GM23248 (cell line): ENCODE data around the gene RBM45. TPM values are rescaled to one million over a fixed set of nuclear protein-coding genes. Genes with fewer than 3 reads are reported as not detected.

Experiments
- DNase-seq: peaks from one replicate; pipeline ENCODE4 v3.0.0-alpha.2; 2015
- H2AFZ ChIP-seq: fragments of 200-600 bp; sonication (generic); 2 replicates; pipeline ENCODE4 v1.6.1; 2016; ENCODE audit warnings: antibody characterized with exemption
- H3F3A ChIP-seq: fragments of 200-600 bp; sonication (generic); 2 replicates; pipeline ENCODE4 v1.6.1; 2016; ENCODE audit warnings: mild to moderate bottlenecking, antibody characterized with exemption, mixed run types; ENCODE audit not compliant: insufficient read depth
- H3K27ac ChIP-seq: fragments of 200-600 bp; sonication (generic); 2 replicates; pipeline ENCODE4 v1.5.1; 2016; ENCODE audit warnings: mild to moderate bottlenecking
- H3K27me3 ChIP-seq: fragments of 200-600 bp; sonication (generic); replicated peaks from 2 replicates; pipeline ENCODE4 v1.6.1; 2016; ENCODE audit warnings: mild to moderate bottlenecking; ENCODE audit not compliant: insufficient read depth
- H3K36me3 ChIP-seq: fragments of 200-600 bp; sonication (generic); 2 replicates; pipeline ENCODE4 v1.6.1; 2016; ENCODE audit warnings: low read depth, mild to moderate bottlenecking
- H3K4me1 ChIP-seq: fragments of 200-600 bp; sonication (generic); 2 replicates; pipeline ENCODE4 v1.6.1; 2016; ENCODE audit warnings: mild to moderate bottlenecking; ENCODE audit not compliant: insufficient read depth
- H3K4me2 ChIP-seq: fragments of 200-600 bp; sonication (generic); one replicate; pipeline ENCODE4 v1.6.1; 2016; ENCODE audit warnings: mild to moderate bottlenecking; ENCODE audit not compliant: unreplicated experiment
- H3K4me3 ChIP-seq: fragments of 200-600 bp; sonication (generic); 2 replicates; pipeline ENCODE4 v1.5.1; 2016; ENCODE audit warnings: mild to moderate bottlenecking
- H3K79me2 ChIP-seq: fragments of 200-600 bp; sonication (generic); 2 replicates; pipeline ENCODE4 v1.6.1; 2016; ENCODE audit warnings: mild to moderate bottlenecking; ENCODE audit not compliant: insufficient read depth
- H3K9ac ChIP-seq: fragments of 200-600 bp; sonication (generic); 2 replicates; pipeline ENCODE4 v1.6.1; 2016; ENCODE audit warnings: mild to moderate bottlenecking
- H3K9me2 ChIP-seq: fragments of 200-600 bp; sonication (generic); 2 replicates; pipeline ENCODE4 v1.6.1; 2016; ENCODE audit warnings: mixed run types, mild to moderate bottlenecking, moderate library complexity; ENCODE audit not compliant: insufficient read depth
- H3K9me3 ChIP-seq: fragments of 200-600 bp; sonication (generic); one replicate; pipeline ENCODE4 v1.6.1; 2017; ENCODE audit warnings: low read depth
- H4K20me1 ChIP-seq: fragments of 200-600 bp; sonication (generic); 2 replicates; pipeline ENCODE4 v1.6.0; 2016; ENCODE audit not compliant: insufficient read depth
- EZH2 ChIP-seq: fragments of 200-600 bp; sonication (generic); IDR thresholded peaks from 2 replicates; pipeline ENCODE4 v1.6.1; 2018; ENCODE audit warnings: antibody characterized with exemption, mild to moderate bottlenecking; ENCODE audit not compliant: insufficient read depth, poor library complexity, severe bottlenecking
- EZH2phosphoT487 ChIP-seq: fragments of 200-600 bp; sonication (generic); IDR thresholded peaks from 2 replicates; pipeline ENCODE4 v1.6.1; 2018; ENCODE audit warnings: antibody characterized with exemption, moderate library complexity, mild to moderate bottlenecking, low read depth; ENCODE audit not compliant: insufficient read depth
- WGBS, 2 experiments: methylation state at CpG; one replicate each; pipeline ENCODE4 v1.1.6; 2015 to 2017; ENCODE audit warnings: low lambda C conversion rate in 2 of 2, low coverage in 1 of 2; ENCODE audit errors: missing lambda C conversion rate in 2 of 2; 5-methylcytosine and 5-hydroxymethylcytosine counted together
- in situ Hi-C: fragments of 300-500 bp; cut with MboI; formaldehyde crosslinking; loops from 2 replicates; pipeline ENCODE4 v1.15.0; 2020
- polyA plus RNA-seq: library from polyadenylated mRNA; unstranded; fragments of >200 nt; fragmentation: Nextera tagmentation; extraction: Ambion mirVana; gene quantifications from 2 replicates; pipeline ENCODE4 v1.2.1, GENCODE V29; 2016
- small RNA-seq: library from RNA; depleted of rRNA; stranded (forward); fragments of <200 nt; gene quantifications from one replicate; pipeline ENCODE3, GENCODE V24; 2014; ENCODE audit warnings: low read depth, low replicate concordance
- total RNA-seq: library from RNA; depleted of rRNA; stranded (reverse); fragments of >200 nt; shearing (Covaris generic); gene quantifications from 2 replicates; pipeline ENCODE4 v1.2.3, GENCODE V29; 2014; rRNA removed

The RBM45 gene
- total and polyA plus RNA-seq, 2 experiments from 2014 or later, result 15.2 to 17.6 TPM

DNA sequence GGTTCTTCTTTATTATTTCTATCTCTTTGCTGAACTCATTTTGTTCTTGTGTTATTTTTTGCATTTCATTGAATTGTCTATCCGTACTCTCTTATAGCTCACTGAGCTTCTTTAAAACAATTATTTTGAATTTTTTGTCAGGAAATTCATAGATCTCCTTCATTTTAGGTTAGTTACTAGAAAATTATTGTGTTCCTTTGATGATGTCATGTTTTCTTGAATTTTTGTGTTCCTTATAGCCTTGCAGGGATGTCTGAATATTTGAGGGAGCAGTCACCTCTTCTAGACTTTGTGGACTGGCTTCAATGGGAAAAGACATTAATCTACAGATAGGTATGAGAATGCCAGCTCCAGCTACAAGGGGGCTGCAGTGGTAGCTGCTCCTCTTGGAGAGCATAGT is 61.4 kb downstream of the RBM45 start:
- H3F3A ChIP-seq, result no peaks in the 10 kb centered on the region
- H3K27ac ChIP-seq, result no peak overlapping the region
- no peaks in the 10 kb centered on the region for H4K20me1 ChIP-seq
- 94 to 96% methylated on average over 1 of the region's 1 CpG for WGBS, 2 experiments
- H3K9me3 ChIP-seq, result no peaks in the 10 kb centered on the region
- no peaks in the 10 kb centered on the region for H3K27me3 ChIP-seq
- in situ Hi-C loops, result no loop called here
- H3K36me3 ChIP-seq, result no peaks in the 10 kb centered on the region
- peaks cover 5% of the 10 kb centered on the region; the same call in 1 of the 2 replicates for H3K4me1 ChIP-seq
- no peak overlapping the region for H3K4me3 ChIP-seq
- DNase-seq, result no peak
- H2AFZ ChIP-seq, result no peak overlapping the region
- no peaks in the 10 kb centered on the region for H3K79me2 ChIP-seq
- no peak overlapping the region for H3K9ac ChIP-seq
- H3K9me2 ChIP-seq, result no peaks in the 10 kb centered on the region
- no peak for TF ChIP-seq EZH2phosphoT487
- no peak for TF ChIP-seq EZH2
- no peak overlapping the region for H3K4me2 ChIP-seq

DNA sequence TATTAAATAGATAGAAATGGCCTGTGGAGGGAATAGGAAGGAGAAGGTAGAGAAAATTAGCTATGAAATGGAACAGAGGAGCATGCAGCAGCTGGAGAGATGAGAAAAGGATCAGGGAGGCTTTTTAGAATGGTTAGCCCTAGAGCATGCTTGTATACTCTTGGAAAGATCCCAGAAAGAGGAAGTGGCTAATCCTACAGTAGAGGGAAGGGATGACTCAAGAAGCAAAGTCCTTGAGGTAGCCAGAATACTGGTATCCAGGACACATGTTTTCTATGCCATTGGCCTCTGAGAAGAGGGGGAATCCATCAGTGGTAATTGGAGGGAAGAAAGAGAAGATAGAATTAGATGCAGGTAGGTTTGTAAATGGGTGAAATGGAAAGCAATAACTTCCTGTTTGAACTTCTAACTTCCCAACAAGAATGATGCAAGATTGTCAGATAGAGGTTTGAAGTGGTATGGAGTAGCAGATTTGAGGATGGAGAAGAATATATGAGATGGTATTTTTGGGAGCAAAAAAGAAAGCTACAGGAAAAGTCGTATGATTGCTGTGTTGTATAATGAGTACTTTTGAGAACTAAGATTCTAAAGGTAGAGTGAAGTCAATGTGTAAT is 64.9 kb downstream of the RBM45 start:
- Histone ChIP-seq H3K27me3 (no peaks in the 10 kb centered on the region), H3K9me3 (no peaks in the 10 kb centered on the region), H4K20me1 (no peaks in the 10 kb centered on the region), H3K4me3 (no peak overlapping the region), H3K27ac (no peak overlapping the region), H3K9me2 (no peaks in the 10 kb centered on the region), H2AFZ (no peak overlapping the region), H3F3A (no peaks in the 10 kb centered on the region), H3K4me2 (no peak overlapping the region), H3K79me2 (no peaks in the 10 kb centered on the region), H3K9ac (no peak overlapping the region), H3K36me3 (no peaks in the 10 kb centered on the region), H3K4me1 (peaks cover 5% of the 10 kb centered on the region; the same call in 1 of the 2 replicates)
- DNase-seq, result peak; percentile 80
- WGBS, 2 experiments, result 74 to 80% methylated on average over 1 of the region's 1 CpG
- in situ Hi-C loops, result no loop called here
- TF ChIP-seq EZH2, result no peak

Small RNA genes lying within 50 kb of the gene (small RNA-seq; reads per million reads assigned to genes)
- gene AC011998.1 (not detected), gene RNU5E-9P (73.2 reads per million, percentile 94 among the genes with 10 or more reads in this experiment)

Other genes with a start within 250 kb of the RBM45 start
- gene PDE11A, start 39.7 kb upstream of the RBM45 start, total RNA-seq, result 0.86 and 1.9 TPM in 2 replicates
- gene PDE11A, start 39.7 kb upstream of the RBM45 start, polyA plus RNA-seq, result 0.34 and 0.75 TPM in 2 replicates
- 6.3 and 8.9 TPM in 2 replicates for gene OSBPL6, start 82.1 kb downstream of the RBM45 start, total RNA-seq
- 10.6 and 11.8 TPM in 2 replicates for gene OSBPL6, start 82.1 kb downstream of the RBM45 start, polyA plus RNA-seq